ENCODE measurements around the gene ENO1. TPM values are rescaled to one million over a fixed set of nuclear protein-coding genes. Genes with fewer than 3 reads are reported as not detected.
A peak's percentile ranks its signal among the peaks of the same experiment; 100 is the strongest.

The ENO1 gene
- total RNA-seq, 1 donor from 2014 or later = 1,154 TPM

- DNase-seq (ENCODE audit: low spot score) = no peak
- Mint-ChIP-seq H3K9me3 (ENCODE audit: low read depth) (no peaks in the 10 kb centered on the region), H3K4me3 (ENCODE audit: unreplicated experiment) (no peak overlapping the region), H3K36me3 (ENCODE audit: low read depth) (no peaks in the 10 kb centered on the region), H3K27ac (ENCODE audit: unreplicated experiment) (no peak overlapping the region), H3K27me3 (ENCODE audit: low read depth) (no peaks in the 10 kb centered on the region), H3K4me1 (ENCODE audit: low read depth) (peaks cover 60% of the 10 kb centered on the region)
- peak; percentile 20 for TF ChIP-seq CTCF (IDR thresholded peaks at IDR 0.05)
Measured at GRCh38 chr1:8814865-8815264, 63.6 kb downstream of the ENO1 start.

- no peaks in the 10 kb centered on the region for H3K27me3 Mint-ChIP-seq (ENCODE audit: low read depth)
- H3K4me3 Mint-ChIP-seq (ENCODE audit: unreplicated experiment) = no peak overlapping the region
- no peaks in the 10 kb centered on the region for H3K36me3 Mint-ChIP-seq (ENCODE audit: low read depth)
- H3K4me1 Mint-ChIP-seq (ENCODE audit: low read depth) = peaks cover 63% of the 10 kb centered on the region
- H3K27ac Mint-ChIP-seq (ENCODE audit: unreplicated experiment) = no peak overlapping the region
- no peak for TF ChIP-seq CTCF (IDR thresholded peaks at IDR 0.05)
- H3K9me3 Mint-ChIP-seq (ENCODE audit: low read depth) = no peaks in the 10 kb centered on the region
- DNase-seq (ENCODE audit: low spot score) = no peak
Measured at GRCh38 chr1:8813991-8814390, 64.5 kb downstream of the ENO1 start.

DNA sequence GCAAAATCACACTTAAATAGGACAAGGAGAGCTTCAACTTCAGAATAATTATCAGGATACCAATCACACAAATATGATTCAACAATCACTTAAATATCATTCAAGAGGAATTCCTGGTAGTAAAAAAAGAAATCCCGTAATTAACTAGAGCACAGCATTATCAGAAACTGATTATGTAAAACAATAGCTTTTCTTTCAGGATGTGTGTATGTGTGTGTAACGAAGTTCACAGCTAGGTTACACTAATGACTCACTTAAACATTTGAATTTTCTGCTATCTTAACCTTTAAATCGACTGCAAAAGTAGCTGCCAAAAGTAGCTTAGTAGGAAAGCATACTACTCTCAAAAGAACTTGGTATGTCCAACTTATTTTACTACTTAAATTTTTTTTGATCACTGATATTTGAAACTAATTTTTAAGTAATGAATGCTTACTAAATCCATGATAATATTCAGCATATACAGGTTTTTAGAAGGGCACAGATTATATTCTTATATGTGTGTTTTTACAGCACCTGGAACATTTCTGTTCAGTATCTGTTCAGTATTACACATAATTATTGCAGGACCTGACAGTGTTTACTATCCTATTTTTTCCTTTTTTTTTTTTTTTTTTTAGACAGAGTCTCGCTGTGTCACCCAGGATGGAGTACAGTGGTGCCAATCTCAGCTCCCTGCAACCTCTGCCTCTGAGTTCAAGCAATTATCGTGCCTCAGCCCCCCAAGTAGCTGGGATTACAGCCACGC, 65.3 kb downstream of the ENO1 start:
- Mint-ChIP-seq H3K27me3 (ENCODE audit: low read depth) (no peaks in the 10 kb centered on the region), H3K36me3 (ENCODE audit: low read depth) (no peaks in the 10 kb centered on the region), H3K4me1 (ENCODE audit: low read depth) (peaks cover 58% of the 10 kb centered on the region), H3K4me3 (ENCODE audit: unreplicated experiment) (no peak overlapping the region), H3K9me3 (ENCODE audit: low read depth) (no peaks in the 10 kb centered on the region), H3K27ac (ENCODE audit: unreplicated experiment) (no peak overlapping the region)
- DNase-seq (ENCODE audit: low spot score) = no peak
- no peak for TF ChIP-seq CTCF (IDR thresholded peaks at IDR 0.05)

- Mint-ChIP-seq H3K27ac (ENCODE audit: unreplicated experiment) (no peak overlapping the region), H3K4me3 (ENCODE audit: unreplicated experiment) (no peak overlapping the region), H3K36me3 (ENCODE audit: low read depth) (no peaks in the 10 kb centered on the region), H3K27me3 (ENCODE audit: low read depth) (no peaks in the 10 kb centered on the region), H3K4me1 (ENCODE audit: low read depth) (peaks cover 59% of the 10 kb centered on the region), H3K9me3 (ENCODE audit: low read depth) (no peaks in the 10 kb centered on the region)
- no peak for TF ChIP-seq CTCF (IDR thresholded peaks at IDR 0.05)
- no peak for DNase-seq (ENCODE audit: low spot score)
Measured at GRCh38 chr1:8812081-8812480, 66.4 kb downstream of the ENO1 start.

Small RNAs within 50 kb of the gene (microRNA-seq; reads per million reads assigned to microRNA genes)
- not detected for gene MIR6728 (ENCODE audit: borderline number of aligned reads)

Other genes starting within 250 kb of the ENO1 start
- 64.9 to 83.8 TPM (median 65.8 TPM) in 3 replicates for gene RERE, start 61.0 kb downstream of the ENO1 start, total RNA-seq
- gene CA6, start 67.2 kb upstream of the ENO1 start, total RNA-seq = not detected in 3 replicates
- gene SLC2A7, start 147.7 kb upstream of the ENO1 start, total RNA-seq = not detected in 3 replicates
- 0.27 to 0.73 TPM (median 0.41 TPM) in 3 replicates for gene SLC2A5, start 190.9 kb upstream of the ENO1 start, total RNA-seq